GM18951 (cell line): ENCODE measurements around the gene TIAM2.

ENCODE experiments used
- POLR2A ChIP-seq: IDR thresholded peaks from 4 replicates; pipeline ENCODE4 v1.6.1; 2011; ENCODE audit warnings: mild to moderate bottlenecking; ENCODE audit not compliant: insufficient read length, insufficient read depth; ENCODE audit errors: extremely low read depth
- in situ Hi-C: fragments of 300-500 bp; cut with MboI; formaldehyde crosslinking; loops from one replicate; pipeline ENCODE4 v1.12.0; 2022; ENCODE audit warnings: low sequenced_read_pairs, mixed read lengths, inconsistent platforms; ENCODE audit not compliant: unreplicated experiment

TIAM2 gene

GRCh38 chr6:155066921-155067680 lies 72.0 kb downstream of the TIAM2 start:
- in situ Hi-C loops = no loop called here
- no peak for TF ChIP-seq POLR2A

DNA sequence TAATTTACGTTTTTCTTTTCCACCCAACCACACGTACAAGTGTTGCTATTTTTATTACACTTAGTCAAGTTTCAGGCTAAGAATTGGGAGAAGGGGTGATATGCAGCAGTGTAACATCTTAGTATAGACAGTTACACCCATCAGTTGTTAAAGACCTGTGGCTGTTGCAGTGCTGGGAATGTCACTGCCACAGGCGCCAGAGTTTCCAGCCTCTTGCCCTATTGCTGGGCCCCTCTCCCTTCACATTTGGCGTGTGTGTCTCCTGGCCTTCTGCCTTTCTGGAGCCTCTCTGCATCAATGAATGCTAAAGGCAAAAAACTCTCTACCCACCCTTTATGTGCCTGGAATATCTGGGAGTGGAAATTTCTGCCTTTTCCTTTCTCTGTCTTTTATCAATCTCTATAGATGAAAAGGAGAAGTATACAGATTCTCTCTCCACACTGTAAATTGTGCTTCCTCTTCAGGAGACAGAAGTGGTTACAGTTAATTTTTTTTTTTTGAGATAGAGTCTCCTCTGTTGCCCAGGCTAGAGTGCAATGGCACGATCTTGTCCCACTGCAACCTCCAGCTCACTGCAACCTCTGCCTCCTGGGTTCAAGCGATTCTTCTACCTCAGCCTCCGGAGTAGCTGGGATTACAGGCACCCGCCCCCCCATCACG lies 73.0 kb downstream of the TIAM2 start:
- TF ChIP-seq POLR2A = no peak
- in situ Hi-C loops = no loop called here

DNA sequence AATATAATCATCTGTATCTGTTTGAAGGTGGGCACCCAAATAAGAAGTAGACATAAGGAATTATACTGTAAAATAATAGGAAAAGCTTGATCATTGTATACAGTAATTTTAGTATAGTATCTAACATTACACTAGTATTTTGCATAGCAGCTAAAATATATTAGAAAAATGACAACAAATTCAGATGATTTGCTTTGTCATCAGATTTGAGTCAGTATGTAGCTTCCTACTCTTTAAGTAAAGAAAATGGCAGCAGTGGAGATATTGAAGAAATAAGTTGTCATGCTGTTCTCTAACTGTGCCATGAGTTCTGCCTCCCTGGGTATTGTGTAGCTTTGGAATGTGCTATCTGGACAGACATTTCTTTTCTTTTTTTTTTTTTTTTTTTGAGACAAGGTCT lies 74.4 kb downstream of the TIAM2 start:
- in situ Hi-C loops = no loop called here
- no peak for TF ChIP-seq POLR2A

GRCh38 chr6:155075930-155076695 lies 81.0 kb downstream of the TIAM2 start:
- no peak for TF ChIP-seq POLR2A
- in situ Hi-C loops = no loop called here

- in situ Hi-C loops = no loop called here
- no peak for TF ChIP-seq POLR2A
Observed at GRCh38 chr6:155077331-155077730, 82.2 kb downstream of the TIAM2 start.

DNA sequence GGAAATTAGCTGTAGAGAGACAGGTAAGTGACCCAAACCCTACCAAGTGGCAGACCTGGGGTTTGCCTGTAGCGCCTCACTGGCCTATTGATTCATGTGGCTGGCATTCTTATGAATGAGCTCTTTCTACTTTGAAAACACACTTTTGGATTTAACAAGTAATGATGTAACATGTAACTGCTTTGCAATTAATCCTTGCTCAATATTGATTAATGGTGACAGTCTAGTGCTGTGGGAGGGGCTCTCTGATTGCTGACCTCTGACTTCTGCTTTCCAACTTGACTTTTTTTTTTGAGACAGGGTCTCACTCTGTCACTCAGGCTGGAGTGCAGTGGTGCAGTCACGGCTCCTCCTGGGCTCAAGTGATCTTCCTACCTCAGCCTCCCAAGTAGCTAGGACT lies 82.7 kb downstream of the TIAM2 start:
- in situ Hi-C loops = no loop called here
- TF ChIP-seq POLR2A = no peak

DNA sequence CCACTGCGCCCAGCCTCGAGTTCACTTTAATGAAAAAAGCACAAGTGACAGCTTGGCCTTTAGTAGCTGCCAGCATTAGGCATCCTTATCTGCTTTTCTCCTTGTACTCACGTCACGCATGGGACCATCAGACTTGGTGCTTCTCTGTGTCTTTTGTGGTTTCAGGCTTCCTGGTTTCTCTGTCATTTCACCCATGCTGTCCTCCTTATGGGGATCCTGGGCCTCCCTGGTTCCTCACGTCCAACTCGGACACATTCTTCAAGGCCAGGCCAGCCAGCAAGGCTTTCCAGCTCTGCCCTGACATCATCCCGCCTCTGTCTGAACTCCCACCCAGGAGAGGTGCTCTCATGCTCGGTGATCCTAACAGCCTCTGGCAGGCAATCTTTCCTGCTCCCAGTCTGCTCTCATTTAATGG lies 83.2 kb downstream of the TIAM2 start:
- TF ChIP-seq POLR2A = no peak
- in situ Hi-C loops = no loop called here

- in situ Hi-C loops = no loop called here
- no peak for TF ChIP-seq POLR2A
Observed at GRCh38 chr6:155079985-155080452, 84.9 kb downstream of the TIAM2 start.

DNA sequence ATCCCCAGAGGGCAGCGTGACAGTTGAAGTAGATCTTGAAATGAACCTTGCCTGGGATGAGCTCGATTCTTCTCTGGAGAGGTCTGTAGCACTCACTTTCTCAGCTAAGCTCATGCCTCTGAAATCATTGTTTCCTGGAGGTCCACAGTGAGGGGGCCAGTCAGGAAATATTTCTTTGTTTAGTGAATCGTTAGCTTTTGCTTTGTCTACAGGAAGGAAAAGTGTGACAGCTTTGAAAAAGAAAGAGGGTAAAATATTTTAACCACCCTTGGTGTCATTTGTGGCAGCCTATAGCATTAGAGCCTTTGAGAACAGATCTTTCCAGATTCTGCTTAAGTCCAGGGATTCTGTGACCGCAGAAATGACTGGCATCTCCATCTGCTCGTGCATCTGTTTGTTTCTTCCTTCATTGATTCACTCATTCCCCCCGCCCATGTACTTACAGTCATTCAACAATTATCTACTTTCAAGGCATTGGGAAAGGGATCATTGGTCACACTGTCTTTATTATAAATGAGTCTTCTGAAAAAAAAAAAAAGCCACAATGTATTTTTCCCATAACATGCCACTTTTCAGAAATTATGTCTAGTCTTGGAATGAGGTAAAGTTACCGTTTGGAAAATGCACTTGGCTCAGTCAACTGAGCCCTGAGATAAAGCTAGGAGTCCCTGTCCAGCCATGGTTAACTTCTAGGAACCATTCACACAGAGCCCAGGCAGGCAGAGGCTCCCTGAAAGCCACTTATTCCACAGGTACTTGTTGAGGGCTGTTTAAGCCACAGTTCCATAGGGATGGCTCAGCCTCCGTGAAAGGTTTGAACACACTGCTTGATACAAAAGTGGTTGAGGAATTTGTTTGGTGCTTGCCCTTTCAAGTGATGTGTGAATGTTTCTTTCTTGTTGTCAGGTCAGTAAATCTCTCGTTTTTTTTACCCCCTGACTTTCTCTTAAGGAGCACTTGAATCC lies 86.0 kb downstream of the TIAM2 start:
- in situ Hi-C loops = no loop called here
- TF ChIP-seq POLR2A = no peak

DNA sequence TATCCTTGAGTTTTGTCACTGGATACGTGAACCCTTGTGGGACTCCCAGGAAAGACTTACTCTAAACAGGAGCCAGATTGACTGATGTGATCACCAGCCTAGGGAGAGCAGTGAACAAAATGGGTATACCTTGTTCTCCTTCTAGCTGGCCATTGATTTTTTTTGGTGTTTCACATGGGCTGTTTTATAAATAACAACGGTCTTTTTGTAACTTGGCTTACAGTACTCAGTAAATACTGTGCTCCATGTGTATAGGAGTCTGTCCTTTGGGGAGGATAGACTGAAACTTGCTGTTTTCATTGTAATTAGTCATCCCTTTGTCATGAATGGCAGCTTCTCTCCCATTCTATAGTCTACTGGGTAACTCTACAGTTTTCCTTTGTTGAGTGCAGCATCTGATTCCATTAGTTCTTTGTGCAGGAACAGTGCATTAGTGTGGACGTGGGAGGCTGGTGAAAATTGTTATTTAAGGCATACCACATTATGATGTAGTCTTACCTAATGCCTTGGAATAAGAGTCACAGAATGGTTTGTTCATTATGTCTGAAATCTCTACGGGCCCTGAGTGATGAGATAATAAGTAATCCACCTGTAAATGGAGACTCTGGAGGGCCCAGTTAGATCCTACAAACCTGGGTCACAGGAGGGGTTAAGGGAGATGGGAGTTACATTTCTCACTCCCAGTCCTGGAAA lies 89.5 kb downstream of the TIAM2 start:
- in situ Hi-C loops = no loop called here
- TF ChIP-seq POLR2A = no peak

DNA sequence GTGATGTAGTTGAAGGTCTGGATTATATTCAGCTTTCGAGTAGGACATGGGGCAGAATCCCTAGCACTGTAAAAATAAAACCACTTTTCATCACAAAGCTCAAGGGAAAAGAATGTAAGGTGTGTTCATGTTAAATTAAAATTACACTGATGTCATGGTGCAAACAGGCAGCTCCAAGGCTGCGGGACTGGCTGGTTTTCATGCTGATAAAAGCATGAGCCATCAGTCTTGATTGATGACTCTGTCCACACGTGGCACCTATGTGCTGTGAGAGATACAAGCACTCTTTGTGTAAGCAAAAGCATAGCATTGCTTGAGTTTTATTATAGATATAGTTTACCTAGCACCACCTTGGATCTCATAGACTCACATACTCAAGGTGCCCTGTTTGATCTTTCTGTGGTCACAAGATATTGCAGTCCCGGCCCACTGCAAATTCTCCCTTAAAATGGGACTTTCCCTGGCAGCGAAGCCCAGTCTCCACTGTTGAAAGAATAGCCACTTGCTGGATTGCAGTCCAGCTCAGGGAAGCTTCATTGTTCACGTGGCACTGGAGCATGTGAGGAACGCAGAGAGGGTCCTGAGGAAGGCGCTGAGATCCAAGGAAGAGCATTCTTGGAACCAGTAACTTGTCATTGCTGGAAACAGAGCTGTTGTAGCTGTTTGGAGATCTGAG lies 90.6 kb downstream of the TIAM2 start:
- no peak for TF ChIP-seq POLR2A
- in situ Hi-C loops = no loop called here
